Ovary (tissue), 3 donors: ENCODE data around the gene NAGPA.

ENCODE experiments used
- EP300 ChIP-seq: sonication (generic); formaldehyde crosslinking; IDR thresholded peaks from one replicate; pipeline ENCODE4 v1.6.1; 2017; ENCODE audit warnings: antibody characterized with exemption
- POLR2A ChIP-seq: fragments of 450-650 bp; IDR thresholded peaks from one replicate; pipeline ENCODE4 v1.6.1; 2017; ENCODE audit warnings: antibody characterized with exemption, mild to moderate bottlenecking, moderate library complexity
- TF ChIP-seq, protein P1 (sequence below), 3 donors: fragments of 450-650 bp in 2 of 3; fragments of 200-600 bp in 1 of 3; IDR thresholded peaks; one replicate each; pipeline versions ENCODE4 v1.5.1 to v1.8.0; 2016 to 2022; ENCODE audit warnings: antibody characterized with exemption in 3 of 3, mild to moderate bottlenecking in 1 of 3
- donor health status: DM: no; HTN: no; CAD: no.

- TF ChIP-seq, protein P1, sequence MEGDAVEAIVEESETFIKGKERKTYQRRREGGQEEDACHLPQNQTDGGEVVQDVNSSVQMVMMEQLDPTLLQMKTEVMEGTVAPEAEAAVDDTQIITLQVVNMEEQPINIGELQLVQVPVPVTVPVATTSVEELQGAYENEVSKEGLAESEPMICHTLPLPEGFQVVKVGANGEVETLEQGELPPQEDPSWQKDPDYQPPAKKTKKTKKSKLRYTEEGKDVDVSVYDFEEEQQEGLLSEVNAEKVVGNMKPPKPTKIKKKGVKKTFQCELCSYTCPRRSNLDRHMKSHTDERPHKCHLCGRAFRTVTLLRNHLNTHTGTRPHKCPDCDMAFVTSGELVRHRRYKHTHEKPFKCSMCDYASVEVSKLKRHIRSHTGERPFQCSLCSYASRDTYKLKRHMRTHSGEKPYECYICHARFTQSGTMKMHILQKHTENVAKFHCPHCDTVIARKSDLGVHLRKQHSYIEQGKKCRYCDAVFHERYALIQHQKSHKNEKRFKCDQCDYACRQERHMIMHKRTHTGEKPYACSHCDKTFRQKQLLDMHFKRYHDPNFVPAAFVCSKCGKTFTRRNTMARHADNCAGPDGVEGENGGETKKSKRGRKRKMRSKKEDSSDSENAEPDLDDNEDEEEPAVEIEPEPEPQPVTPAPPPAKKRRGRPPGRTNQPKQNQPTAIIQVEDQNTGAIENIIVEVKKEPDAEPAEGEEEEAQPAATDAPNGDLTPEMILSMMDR (IDR thresholded peaks at IDR 0.05), result no peak
- TF ChIP-seq POLR2A (no peak), EP300 (no peak)
These were observed 25.8 kb upstream of the NAGPA start for GRCh38 chr16:5059386-5060072.
